ENCODE data around the gene RPS23. TPM values are rescaled to one million over a fixed set of nuclear protein-coding genes. Genes with fewer than 3 reads are reported as not detected.

The RPS23 gene
- total and polyA plus RNA-seq, 2 of the 8 experiments (the other 6 are each of a cell fraction or from before 2014, with no cell fraction given): 2,559 to 4,867 TPM

GRCh38 chr5:82325155-82325554 is 47.0 kb upstream of the RPS23 start:
- Histone ChIP-seq H3K79me1 (ENCODE audit: low read depth, low read length) (no peaks in the 10 kb centered on the region), H4K8ac (ENCODE audit: extremely low read depth, insufficient read depth, low read length) (no peak overlapping the region), H4K91ac (replicated peaks; ENCODE audit: insufficient read length, low read length) (no peak overlapping the region), H3K4me3 (ENCODE audit: extremely low read depth in 1 of 4, insufficient read depth in 2 of 4, low read depth in 3 of 4, low read length in 4 of 4) (no peak overlapping the region), H3K9ac (replicated peaks in 1 of 4; ENCODE audit: extremely low read depth in 1 of 4, low read depth in 3 of 4, low read length in 3 of 4) (no peak overlapping the region), H4K20me1 (replicated peaks in 1 of 2; ENCODE audit: control insufficient read depth in 1 of 2, insufficient read depth in 2 of 2, low read length in 2 of 2) (no peaks in the 10 kb centered on the region), H3K4me1 (replicated peaks in 1 of 4; ENCODE audit: control insufficient read depth in 3 of 4, insufficient read depth in 4 of 4, low read length in 3 of 4) (no peaks in the 10 kb centered on the region), H2BK15ac (ENCODE audit: low read length) (no peak overlapping the region), H2BK5ac (ENCODE audit: low read depth, low read length) (no peak overlapping the region), H3K27me3 (replicated peaks in 1 of 4; ENCODE audit: control insufficient read depth in 3 of 4, extremely low read depth in 1 of 4, insufficient read depth in 3 of 4, low read length in 3 of 4) (no peaks in the 10 kb centered on the region), H2AFZ (ENCODE audit: low read length) (no peak overlapping the region), H2BK12ac (ENCODE audit: low read depth, low read length) (no peak overlapping the region), H3K56ac (replicated peaks; ENCODE audit: insufficient read length, low read depth, low read length) (no peak overlapping the region), H3K18ac (ENCODE audit: extremely low read depth, low read length) (no peak overlapping the region), H3K4me2 (ENCODE audit: insufficient read depth in 1 of 2, low read depth in 2 of 2, low read length in 2 of 2) (no peak overlapping the region), H3K27ac (ENCODE audit: low read depth, low read length) (no peak overlapping the region), H3K79me2 (ENCODE audit: control insufficient read depth in 1 of 2, insufficient read depth in 2 of 2, low read length in 2 of 2) (no peaks in the 10 kb centered on the region), H3K23ac (ENCODE audit: insufficient read length) (no peak overlapping the region), H2BK20ac (ENCODE audit: low read length) (no peak overlapping the region), H3K14ac (ENCODE audit: insufficient read length) (no peak overlapping the region), H3K23me2 (ENCODE audit: low read depth, low read length) (no peaks in the 10 kb centered on the region), H3K9me3 (ENCODE audit: insufficient read depth in 2 of 2, low read depth in 1 of 2, low read length in 1 of 2) (peaks cover 0 to 6% of the 10 kb centered on the region in 2 experiments; a peak in 2 of 4 replicates), H2BK120ac (replicated peaks; ENCODE audit: low read depth, low read length) (no peak overlapping the region), H2AK5ac (ENCODE audit: low read depth, low read length) (no peak overlapping the region), H4K5ac (ENCODE audit: insufficient read length, low read depth, low read length) (no peak overlapping the region), H3K36me3 (ENCODE audit: control insufficient read depth in 2 of 4, insufficient read depth in 4 of 4, low read length in 3 of 4) (no peaks in the 10 kb centered on the region), H3K4ac (replicated peaks; ENCODE audit: insufficient read length, low read depth, low read length) (no peak overlapping the region)
- DNase-seq (ENCODE audit: low read depth in 1 of 2, low spot score in 2 of 2) (no peak), FAIRE-seq (no peak)
- POLR2A ChIA-PET (ENCODE audit: partially characterized antibody): no interaction called here
- WGBS, 2 experiments (ENCODE audit: extremely low coverage in 1 of 2, insufficient coverage in 1 of 2, insufficient read length in 1 of 2, insufficient replicate concordance in 2 of 2, low coverage in 1 of 2, low lambda C conversion rate in 2 of 2, missing lambda C conversion rate in 1 of 2): 91% methylated on average over 10 of the region's 10 CpGs; no CpG with 5 or more reads in 1 of the 2 experiments
- CTCF ChIA-PET (ENCODE audit: partially characterized antibody): interaction anchor here (1.3 kb wide), 1 partner anchor 12 kb away, joined by 6 read pairs; no protein-coding TSS in a partner anchor
- no peak for TF ChIP-seq TCF12 (IDR thresholded peaks at IDR 0.05; ENCODE audit: low read depth, low read length)
- TF ChIP-seq KDM1A (IDR thresholded peaks at IDR 0.05; ENCODE audit: borderline replicate concordance, low read length): no peak
- no peak for TF ChIP-seq HDAC6 (IDR thresholded peaks at IDR 0.05; ENCODE audit: low read depth, low read length)
